C4-2B (cell line): Measurements from ENCODE around the gene TSR1.

Source experiments
- CTCF ChIP-seq: fragments of 450-650 bp; conservative IDR thresholded peaks from 2 replicates; pipeline ENCODE4 v1.5.1; 2017; ENCODE audit warnings: mild to moderate bottlenecking
- ZFX ChIP-seq: fragments of 450-650 bp; IDR thresholded peaks from 2 replicates; pipeline ENCODE4 v1.6.1; 2017

DNA sequence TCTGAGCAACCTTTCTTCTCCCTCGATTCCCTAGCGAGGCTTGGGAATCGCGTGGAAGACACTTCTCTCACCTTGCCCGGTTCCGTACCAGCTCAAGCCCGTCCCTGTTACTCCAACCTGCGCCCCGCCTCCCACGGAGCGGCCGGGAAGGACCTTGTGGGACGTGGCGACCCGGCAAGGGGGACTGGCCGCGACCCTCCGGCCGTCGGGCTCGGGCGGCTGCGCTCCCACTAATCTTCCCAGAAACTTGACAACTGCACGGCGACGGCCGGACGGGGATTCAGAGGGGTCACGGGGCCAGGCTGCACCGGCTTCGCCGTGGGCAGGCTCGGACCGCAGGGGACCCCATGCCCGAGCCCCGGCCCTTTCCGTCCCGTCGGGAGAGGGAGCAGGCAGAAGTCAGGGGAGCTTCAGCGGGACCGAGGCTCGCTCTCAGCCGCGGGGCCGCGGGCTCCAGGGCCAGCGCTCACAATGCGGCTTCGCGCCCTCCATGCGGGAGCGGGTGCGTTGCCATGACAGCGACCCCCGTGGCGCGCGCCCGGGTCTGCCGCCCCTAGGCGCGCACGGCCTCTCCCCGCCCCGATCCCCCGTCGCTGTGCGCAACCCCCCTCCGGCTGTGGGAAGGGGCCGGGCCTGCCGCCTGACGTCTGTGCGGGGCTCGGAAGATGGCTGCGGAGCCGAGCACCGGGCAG lies 741 bp upstream of the TSR1 start, which contains the start of gene SGSM2:
- TF ChIP-seq CTCF (no peak), ZFX (no peak)
